ENCODE data around the gene ITPRIPL2. TPM values are rescaled to one million over a fixed set of nuclear protein-coding genes. Genes with fewer than 3 reads are reported as not detected.

Gene ITPRIPL2
- total and polyA plus RNA-seq, 10 donors = 2.2 to 41.5 (median 24.9) TPM

- Histone ChIP-seq H3K9me3 (no peaks in the 10 kb centered on the region), H3K36me3 (peaks cover 0 to 15% (median 3%) of the 10 kb centered on the region in 6 donors), H3K27ac (peak overlapping the region in 6 of 8 donors; percentile 49 to 92 (median 84)), H3K27me3 (replicated peaks in 1 of 7) (peaks cover 0 to 29% (median 6%) of the 10 kb centered on the region in 7 donors), H3K4me1 (peaks cover 26 to 91% (median 69%) of the 10 kb centered on the region in 6 donors), H3K4me3 (peak overlapping the region in 1 of 8 donors; percentile 18)
- TF ChIP-seq POLR2AphosphoS5 (IDR thresholded peaks at IDR 0.05) = peak in 1 of 3 donors; percentile 21
- TF ChIP-seq POLR2A (IDR thresholded peaks at IDR 0.05) = no peak
- WGBS, 5 donors = 57 to 70% (median 61%) methylated on average over 6 of the region's 6 CpGs
- intact Hi-C loops (cut with DNase I; ENCODE audit: low total_unique reads) = no loop called here
- DNase-seq = no peak
Measured at GRCh38 chr16:19116711-19117449, 3.1 kb downstream of the ITPRIPL2 start.

- Histone ChIP-seq H3K4me3 (peak overlapping the region in 6 of 8 donors; percentile 1 to 52 (median 22)), H3K9me3 (no peaks in the 10 kb centered on the region), H3K36me3 (peaks cover 0 to 15% (median 3%) of the 10 kb centered on the region in 6 donors), H3K27me3 (replicated peaks in 1 of 7) (peaks cover 0 to 21% (median 6%) of the 10 kb centered on the region in 7 donors), H3K4me1 (peaks cover 26 to 75% (median 58%) of the 10 kb centered on the region in 6 donors), H3K27ac (peak overlapping the region in 7 of 8 donors; percentile 48 to 92 (median 79))
- DNase-seq = no peak
- intact Hi-C loops (cut with DNase I; ENCODE audit: low total_unique reads) = no loop called here
- TF ChIP-seq POLR2A (IDR thresholded peaks at IDR 0.05) = no peak
- TF ChIP-seq, protein P1, sequence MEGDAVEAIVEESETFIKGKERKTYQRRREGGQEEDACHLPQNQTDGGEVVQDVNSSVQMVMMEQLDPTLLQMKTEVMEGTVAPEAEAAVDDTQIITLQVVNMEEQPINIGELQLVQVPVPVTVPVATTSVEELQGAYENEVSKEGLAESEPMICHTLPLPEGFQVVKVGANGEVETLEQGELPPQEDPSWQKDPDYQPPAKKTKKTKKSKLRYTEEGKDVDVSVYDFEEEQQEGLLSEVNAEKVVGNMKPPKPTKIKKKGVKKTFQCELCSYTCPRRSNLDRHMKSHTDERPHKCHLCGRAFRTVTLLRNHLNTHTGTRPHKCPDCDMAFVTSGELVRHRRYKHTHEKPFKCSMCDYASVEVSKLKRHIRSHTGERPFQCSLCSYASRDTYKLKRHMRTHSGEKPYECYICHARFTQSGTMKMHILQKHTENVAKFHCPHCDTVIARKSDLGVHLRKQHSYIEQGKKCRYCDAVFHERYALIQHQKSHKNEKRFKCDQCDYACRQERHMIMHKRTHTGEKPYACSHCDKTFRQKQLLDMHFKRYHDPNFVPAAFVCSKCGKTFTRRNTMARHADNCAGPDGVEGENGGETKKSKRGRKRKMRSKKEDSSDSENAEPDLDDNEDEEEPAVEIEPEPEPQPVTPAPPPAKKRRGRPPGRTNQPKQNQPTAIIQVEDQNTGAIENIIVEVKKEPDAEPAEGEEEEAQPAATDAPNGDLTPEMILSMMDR (IDR thresholded peaks at IDR 0.05 in 8 of 11, conservative IDR thresholded peaks at IDR 0.05 in 3 of 11) = no peak
- peak in 1 of 3 donors; percentile 48 for TF ChIP-seq POLR2AphosphoS5 (IDR thresholded peaks at IDR 0.05)
- WGBS, 5 donors = 11 to 32% (median 23%) methylated on average over 6 of the region's 6 CpGs
Measured at GRCh38 chr16:19118938-19119431, 5.2 kb downstream of the ITPRIPL2 start.

DNA sequence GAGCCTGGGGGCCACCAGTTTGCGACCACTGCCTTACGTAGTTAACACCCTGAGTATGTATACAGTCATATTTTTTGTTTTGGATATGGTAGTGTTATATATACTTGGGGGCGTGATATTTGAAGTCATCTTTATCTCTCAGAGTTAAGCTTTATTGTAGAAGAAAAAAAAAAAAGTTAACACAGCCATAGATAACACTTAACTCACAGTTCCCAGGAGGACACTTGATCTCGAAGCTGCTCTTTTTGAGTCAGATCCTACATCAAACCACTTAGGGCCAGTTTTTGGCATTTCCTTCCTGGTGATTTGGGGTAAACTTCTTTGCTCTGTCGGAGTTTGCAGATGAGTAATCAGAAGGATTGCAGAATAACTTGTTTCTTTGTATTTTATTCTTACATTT is 5.8 kb downstream of the ITPRIPL2 start:
- peak overlapping the region in 7 of 8 donors; percentile 48 to 92 (median 79) for H3K27ac ChIP-seq
- peaks cover 25 to 70% (median 55%) of the 10 kb centered on the region in 6 donors for H3K4me1 ChIP-seq
- peaks cover 0 to 16% (median under 1%) of the 10 kb centered on the region in 7 donors for H3K27me3 ChIP-seq (replicated peaks in 1 of 7)
- intact Hi-C loops (cut with DNase I; ENCODE audit: low total_unique reads) = no loop called here
- TF ChIP-seq, protein P1 (IDR thresholded peaks at IDR 0.05 in 8 of 11, conservative IDR thresholded peaks at IDR 0.05 in 3 of 11) = no peak
- no peak for TF ChIP-seq POLR2A (IDR thresholded peaks at IDR 0.05)
- TF ChIP-seq POLR2AphosphoS5 (IDR thresholded peaks at IDR 0.05) = no peak
- no peaks in the 10 kb centered on the region for H3K9me3 ChIP-seq
- no peak for DNase-seq
- 39 to 58% (median 52%) methylated on average over 5 of the region's 5 CpGs for WGBS, 5 donors
- peak overlapping the region in 4 of 8 donors; percentile 21 to 52 (median 24) for H3K4me3 ChIP-seq
- peaks cover 0 to 15% (median 3%) of the 10 kb centered on the region in 6 donors for H3K36me3 ChIP-seq

- TF ChIP-seq, protein P1 (IDR thresholded peaks at IDR 0.05 in 8 of 11, conservative IDR thresholded peaks at IDR 0.05 in 3 of 11) = no peak
- TF ChIP-seq POLR2A (IDR thresholded peaks at IDR 0.05) = no peak
- TF ChIP-seq POLR2AphosphoS5 (IDR thresholded peaks at IDR 0.05) = no peak
- H3K27ac ChIP-seq = no peak overlapping the region
- H3K36me3 ChIP-seq = peaks cover 0 to 3% (median 0%) of the 10 kb centered on the region in 6 donors
- H3K4me3 ChIP-seq = no peak overlapping the region
- intact Hi-C loops (cut with DNase I; ENCODE audit: low total_unique reads) = no loop called here
- H3K27me3 ChIP-seq (replicated peaks in 1 of 7) = no peaks in the 10 kb centered on the region
- WGBS, 5 donors = 86 to 96% (median 90%) methylated on average over 6 of the region's 6 CpGs
- no peak for DNase-seq
- peaks cover 0 to 41% (median 19%) of the 10 kb centered on the region in 6 donors for H3K4me1 ChIP-seq
- H3K9me3 ChIP-seq = peaks cover 0 to 7% (median 5%) of the 10 kb centered on the region in 8 donors
Measured at GRCh38 chr16:19123535-19124178, 9.9 kb downstream of the ITPRIPL2 start.

All from spleen (tissue), 11 donors.